MCF 10A (cell line): ENCODE results near the gene COL16A1. TPM values are rescaled to one million over a fixed set of nuclear protein-coding genes. Genes with fewer than 3 reads are reported as not detected.

Source experiments
- BruUV-seq: library from RNA; stranded (reverse); fragments of 400-500 nt; replicated peaks from 2 replicates; lab custom pipeline; 2021; lab: Mats Ljungman, UMichigan
- CTCF ChIA-PET: fragments of 300-600 bp; sonication (Branson Sonifier 250); formaldehyde crosslinking; extraction: SDS; loops from one replicate; lab custom pipeline; 2021; ENCODE audit warnings: antibody characterized with exemption, inconsistent platforms; lab: Yijun Ruan, JAX
- POLR2A ChIA-PET: fragments of 300-600, 350-650 bp; sonication (Branson Sonifier 250); formaldehyde crosslinking; extraction: SDS; loops from one replicate; lab custom pipeline; 2020; ENCODE audit warnings: antibody characterized with exemption, inconsistent platforms; lab: Yijun Ruan, JAX
- DNase-seq: peaks from one replicate; pipeline ENCODE4 v3.0.0-alpha.2; 2018; ENCODE audit not compliant: unreplicated experiment
- H3K27ac Mint-ChIP-seq: one replicate; pipeline ENCODE4 v1.8.0; 2022; ENCODE audit warnings: mild to moderate bottlenecking, low read depth, mixed read lengths; ENCODE audit not compliant: unreplicated experiment
- H3K27me3 Mint-ChIP-seq: one replicate; pipeline ENCODE4 v1.8.0; 2022; ENCODE audit warnings: mixed read lengths; ENCODE audit not compliant: insufficient read depth, unreplicated experiment
- H3K36me3 Mint-ChIP-seq: one replicate; pipeline ENCODE4 v1.8.0; 2022; ENCODE audit warnings: mild to moderate bottlenecking, moderate library complexity, mixed read lengths; ENCODE audit not compliant: insufficient read depth, unreplicated experiment
- H3K4me1 Mint-ChIP-seq: one replicate; pipeline ENCODE4 v1.8.0; 2022; ENCODE audit warnings: mixed read lengths; ENCODE audit not compliant: insufficient read depth, unreplicated experiment
- H3K4me3 Mint-ChIP-seq: one replicate; pipeline ENCODE4 v1.8.0; 2022; ENCODE audit warnings: mild to moderate bottlenecking, moderate library complexity, mixed read lengths; ENCODE audit not compliant: unreplicated experiment
- H3K9me3 Mint-ChIP-seq: one replicate; pipeline ENCODE4 v1.8.0; 2022; ENCODE audit warnings: mixed read lengths; ENCODE audit not compliant: unreplicated experiment
- CTCF ChIP-seq: fragments of 200-600 bp; IDR thresholded peaks from one replicate; pipeline ENCODE4 v1.8.0; 2022; ENCODE audit warnings: antibody characterized with exemption, mild to moderate bottlenecking; ENCODE audit not compliant: unreplicated experiment
- intact Hi-C: fragments of 100-400 bp; cut with micrococcal nuclease; formaldehyde crosslinking; loops from 2 replicates; pipeline ENCODE4 v1.14.1; 2022
- total RNA-seq: library from RNA; stranded (reverse); gene quantifications from 2 replicates; pipeline ENCODE4 v1.2.3, GENCODE V29; 2022

Gene COL16A1
- total RNA-seq, 1 experiment from 2014 or later = 42.1 TPM

- TF ChIP-seq CTCF = no peak
- BruUV-seq = no TSS peak
- peaks cover 19% of the 10 kb centered on the region for H3K4me1 Mint-ChIP-seq
- H3K4me3 Mint-ChIP-seq = no peak overlapping the region
- DNase-seq = no peak
- peaks cover 6% of the 10 kb centered on the region for H3K36me3 Mint-ChIP-seq
- H3K27ac Mint-ChIP-seq = no peak overlapping the region
- ChIA-PET CTCF (interaction anchor here (0.7 to 1.7 kb wide), 6 partner anchors 21 to 405 kb away, joined by 3 to 6 read pairs (median 3); no protein-coding TSS in a partner anchor), POLR2A (interaction anchor here (0.7 to 12.3 kb wide), 13 partner anchors 11 to 316 kb away, joined by 3 to 207 read pairs (median 7); partner anchors contain the start of gene TINAGL1)
- no peaks in the 10 kb centered on the region for H3K9me3 Mint-ChIP-seq
- no peaks in the 10 kb centered on the region for H3K27me3 Mint-ChIP-seq
- intact Hi-C loops = no loop called here
Measured at GRCh38 chr1:31640179-31640578, 63.6 kb downstream of the COL16A1 start.

- CTCF ChIA-PET = interaction anchor here (0.5 to 1.7 kb wide), 5 partner anchors 21 to 405 kb away, joined by 3 to 6 read pairs (median 3); no protein-coding TSS in a partner anchor
- H3K4me3 Mint-ChIP-seq = no peak overlapping the region
- H3K4me1 Mint-ChIP-seq = peaks cover 19% of the 10 kb centered on the region
- TF ChIP-seq CTCF = no peak
- DNase-seq = peak; percentile 70
- intact Hi-C loops = loop anchor here (1.0 kb wide), 1 partner anchor 66 kb away; no protein-coding TSS in a partner anchor
- H3K27me3 Mint-ChIP-seq = no peaks in the 10 kb centered on the region
- no peaks in the 10 kb centered on the region for H3K9me3 Mint-ChIP-seq
- no peak overlapping the region for H3K27ac Mint-ChIP-seq
- peaks cover 5% of the 10 kb centered on the region for H3K36me3 Mint-ChIP-seq
- BruUV-seq = no TSS peak
- POLR2A ChIA-PET = interaction anchor here (0.6 to 12.3 kb wide), 17 partner anchors 11 to 477 kb away, joined by 3 to 207 read pairs (median 7); partner anchors contain the start of gene TINAGL1
Measured at GRCh38 chr1:31639543-31639942, 64.3 kb downstream of the COL16A1 start.

- no peaks in the 10 kb centered on the region for H3K27me3 Mint-ChIP-seq
- peaks cover 19% of the 10 kb centered on the region for H3K36me3 Mint-ChIP-seq
- POLR2A ChIA-PET = interaction anchor here (0.7 to 12.3 kb wide), 25 partner anchors 9 to 317 kb away, joined by 3 to 207 read pairs (median 6); partner anchors contain the start of genes PTP4A2 and TINAGL1
- peaks cover 19% of the 10 kb centered on the region for H3K4me1 Mint-ChIP-seq
- no peak for TF ChIP-seq CTCF
- BruUV-seq = no TSS peak
- H3K9me3 Mint-ChIP-seq = no peaks in the 10 kb centered on the region
- CTCF ChIA-PET = interaction anchor here (0.5 to 2.3 kb wide), 8 partner anchors 8 to 304 kb away, joined by 3 to 8 read pairs (median 4); no protein-coding TSS in a partner anchor
- intact Hi-C loops = no loop called here
- H3K27ac Mint-ChIP-seq = peak overlapping the region; percentile 44
- H3K4me3 Mint-ChIP-seq = no peak overlapping the region
- peak; percentile 47 for DNase-seq
Measured at GRCh38 chr1:31637915-31638673, 65.7 kb downstream of the COL16A1 start.

- no peak overlapping the region for H3K4me3 Mint-ChIP-seq
- no peaks in the 10 kb centered on the region for H3K9me3 Mint-ChIP-seq
- peaks cover 52% of the 10 kb centered on the region for H3K36me3 Mint-ChIP-seq
- no TSS peak for BruUV-seq
- H3K4me1 Mint-ChIP-seq = peaks cover 21% of the 10 kb centered on the region
- CTCF ChIA-PET = interaction anchor here (0.8 to 2.1 kb wide), 3 partner anchors 14 to 42 kb away, joined by 3 to 9 read pairs (median 7); no protein-coding TSS in a partner anchor
- no peak overlapping the region for H3K27ac Mint-ChIP-seq
- TF ChIP-seq CTCF = peak; percentile 33
- POLR2A ChIA-PET = interaction anchor here (1.2 to 11.4 kb wide), 2 partner anchors 7 to 9 kb away, joined by 3 to 207 read pairs; partner anchors contain the start of gene PEF1
- no peaks in the 10 kb centered on the region for H3K27me3 Mint-ChIP-seq
- intact Hi-C loops = no loop called here
- DNase-seq = peak; percentile 52
Measured at GRCh38 chr1:31633117-31633516, 70.7 kb downstream of the COL16A1 start.
